ENCODE data around the gene CLDN15.
"Not testable (repeated sequence)": the region's sequence is repeated elsewhere in the genome, so short reads cannot be mapped to it uniquely, and the experiment has no call there.

The CLDN15 gene, protein sequence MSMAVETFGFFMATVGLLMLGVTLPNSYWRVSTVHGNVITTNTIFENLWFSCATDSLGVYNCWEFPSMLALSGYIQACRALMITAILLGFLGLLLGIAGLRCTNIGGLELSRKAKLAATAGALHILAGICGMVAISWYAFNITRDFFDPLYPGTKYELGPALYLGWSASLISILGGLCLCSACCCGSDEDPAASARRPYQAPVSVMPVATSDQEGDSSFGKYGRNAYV

DNA sequence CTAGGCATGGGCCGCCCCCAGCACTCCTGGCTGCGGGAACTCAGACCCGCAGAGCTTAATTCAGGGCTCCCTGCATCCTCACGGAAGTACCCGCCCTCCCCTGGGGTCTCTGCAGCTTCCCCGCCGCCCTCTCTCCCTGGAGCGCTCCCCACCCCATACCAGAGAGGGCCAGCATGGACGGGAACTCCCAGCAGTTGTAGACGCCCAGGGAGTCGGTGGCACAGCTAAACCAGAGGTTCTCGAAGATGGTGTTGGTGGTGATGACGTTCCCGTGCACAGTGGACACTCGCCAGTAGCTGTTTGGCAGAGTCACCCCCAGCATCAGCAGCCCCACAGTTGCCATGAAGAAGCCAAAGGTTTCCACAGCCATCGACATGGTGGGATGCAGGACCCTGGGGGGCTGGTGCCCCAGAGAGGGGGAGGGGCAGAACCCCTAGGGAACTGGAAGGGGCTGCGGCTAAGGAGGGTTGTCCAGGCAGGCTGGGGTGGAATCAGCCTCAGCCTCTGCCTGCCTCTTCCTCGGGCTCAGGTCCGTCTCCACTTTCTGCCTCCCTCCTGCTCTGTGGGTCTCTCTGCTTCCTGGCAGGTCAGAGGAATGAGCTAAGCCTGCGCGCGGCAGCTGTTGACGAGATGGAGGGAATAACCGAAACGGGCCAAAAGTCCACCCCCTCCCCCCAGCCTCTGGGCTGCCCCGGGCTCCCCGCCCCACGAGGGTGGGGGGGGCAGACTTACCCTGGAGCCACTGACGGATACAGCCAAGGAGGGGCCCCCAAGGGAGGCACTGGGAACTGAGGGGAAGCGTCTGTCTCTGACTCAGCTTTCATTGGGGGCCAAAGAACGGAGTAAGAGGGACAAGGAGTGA is at the start of gene CLDN15:
Gene CLDN15 (minus strand): TSS at position 597 of the 862 bp plus-strand sequence. CDS start 221 bp downstream, at position 376.
- no peak for DNase-seq

DNA sequence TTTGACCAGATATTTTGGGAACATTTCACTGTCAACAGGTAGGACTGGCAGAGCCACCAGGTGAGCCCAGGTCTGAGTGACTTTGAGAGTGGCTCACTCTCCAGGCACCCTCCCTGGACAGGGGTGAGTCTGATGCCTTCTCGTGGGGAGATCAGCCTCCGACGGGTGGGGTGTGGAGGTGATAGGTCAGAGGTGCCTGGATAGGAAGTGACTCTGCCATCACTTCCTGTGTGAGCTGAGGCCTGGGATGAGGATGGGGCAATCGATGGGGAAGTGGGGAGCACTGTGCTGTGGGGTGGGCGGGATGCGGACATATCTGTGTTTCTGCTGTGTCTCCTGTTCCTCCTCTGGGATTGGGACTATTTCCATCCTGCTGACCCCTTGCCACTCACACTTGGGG is 49.4 kb upstream of the CLDN15 start:
- no peak for DNase-seq

DNA sequence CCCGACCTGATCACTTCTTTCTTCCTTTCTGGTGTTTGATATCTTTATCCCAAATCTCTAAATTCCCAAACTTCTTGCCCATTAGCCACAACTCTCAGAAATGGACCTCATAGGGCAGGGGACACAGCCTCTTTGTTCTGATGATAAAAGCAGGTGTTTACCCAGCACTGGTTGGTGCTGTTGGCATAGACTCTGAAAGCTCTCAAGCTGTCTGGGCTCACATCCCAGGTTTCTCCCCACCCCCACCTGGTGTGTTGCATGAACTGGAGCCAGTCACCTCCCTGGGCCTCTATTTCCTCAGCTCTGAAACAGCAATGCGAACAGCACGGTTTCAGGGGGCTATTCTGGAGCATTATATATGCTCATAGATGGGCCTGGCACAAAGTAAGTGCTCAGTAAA is 48.3 kb upstream of the CLDN15 start:
- not testable (repeated sequence) for DNase-seq

DNA sequence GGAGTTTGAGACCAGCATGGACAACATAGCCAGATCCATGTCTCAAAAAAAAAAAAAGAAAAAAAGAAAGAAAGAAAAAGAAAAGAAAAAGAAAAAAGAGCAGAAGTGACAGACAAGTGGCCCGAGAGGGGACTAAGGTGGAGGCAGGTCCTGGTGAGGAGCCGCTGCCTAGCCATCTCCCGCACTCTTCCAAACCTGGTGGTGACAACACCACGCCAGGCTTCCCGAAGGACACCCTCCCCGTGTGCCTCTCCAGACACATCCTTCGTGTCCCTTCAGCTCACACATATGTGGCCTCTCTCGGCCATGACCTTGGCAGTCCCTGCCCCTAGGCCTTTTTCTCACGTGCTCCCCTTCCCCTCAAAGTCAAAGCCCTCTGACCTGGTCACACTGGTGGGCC is 47.6 kb upstream of the CLDN15 start:
- no peak for DNase-seq

DNA sequence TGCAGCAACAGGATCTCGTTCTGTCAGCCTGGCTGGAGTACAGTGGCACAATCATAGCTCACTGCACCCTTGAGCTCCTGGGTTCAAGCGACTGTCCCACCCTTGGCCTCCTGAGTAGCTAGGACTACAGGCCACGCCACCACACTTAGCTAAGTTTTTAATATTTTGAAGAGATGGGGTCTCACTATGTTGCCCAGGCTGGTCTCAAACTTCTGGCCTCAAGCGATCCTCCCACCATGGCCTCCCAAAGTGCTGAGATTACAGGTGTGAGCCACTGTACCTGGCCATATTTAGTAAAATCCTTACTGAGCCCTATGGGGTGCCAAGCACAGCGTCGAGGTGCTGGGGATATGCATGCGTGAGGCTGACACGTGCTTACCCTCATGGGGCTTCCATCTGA is 43.3 kb upstream of the CLDN15 start:
- DNase-seq, result not testable (repeated sequence)

DNA sequence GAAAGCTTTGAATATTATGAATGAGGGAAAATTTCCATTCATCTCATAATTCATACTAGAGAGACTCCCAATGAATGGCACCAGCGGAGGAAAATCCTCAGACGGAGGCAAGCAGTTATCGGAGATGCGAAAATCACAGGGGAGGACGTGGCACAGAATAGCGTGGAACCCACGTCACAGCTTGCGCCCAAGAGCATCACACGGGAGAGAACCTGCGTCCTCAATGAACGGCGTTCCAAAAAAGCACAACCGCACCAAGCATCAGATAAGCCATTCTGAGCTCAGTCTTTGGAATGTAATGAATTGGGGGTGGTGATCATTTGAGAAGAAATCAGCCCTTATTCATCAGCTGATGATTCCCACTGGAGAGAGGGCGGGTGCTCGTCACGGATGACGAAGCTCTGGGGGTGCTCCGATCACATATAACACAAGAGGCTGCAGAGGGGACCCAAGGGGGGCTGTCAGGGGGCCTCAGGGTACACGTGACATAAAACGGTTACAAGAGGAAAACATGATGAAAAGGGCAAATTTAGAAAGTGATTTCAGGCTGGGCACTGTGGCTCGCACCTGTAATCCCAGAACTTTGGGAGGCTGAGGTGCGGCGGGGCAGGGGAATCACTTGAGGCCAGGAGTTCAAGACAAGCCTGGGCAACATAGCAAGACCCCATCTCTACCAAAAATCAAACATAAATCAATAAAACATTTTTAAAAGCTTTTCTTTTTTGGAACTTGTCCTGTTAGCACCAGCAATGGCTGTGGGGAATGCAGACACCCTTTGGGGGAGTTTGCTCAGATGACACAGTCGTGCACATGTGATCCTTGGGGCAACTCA is 41.1 kb upstream of the CLDN15 start:
- DNase-seq, result no peak

DNA sequence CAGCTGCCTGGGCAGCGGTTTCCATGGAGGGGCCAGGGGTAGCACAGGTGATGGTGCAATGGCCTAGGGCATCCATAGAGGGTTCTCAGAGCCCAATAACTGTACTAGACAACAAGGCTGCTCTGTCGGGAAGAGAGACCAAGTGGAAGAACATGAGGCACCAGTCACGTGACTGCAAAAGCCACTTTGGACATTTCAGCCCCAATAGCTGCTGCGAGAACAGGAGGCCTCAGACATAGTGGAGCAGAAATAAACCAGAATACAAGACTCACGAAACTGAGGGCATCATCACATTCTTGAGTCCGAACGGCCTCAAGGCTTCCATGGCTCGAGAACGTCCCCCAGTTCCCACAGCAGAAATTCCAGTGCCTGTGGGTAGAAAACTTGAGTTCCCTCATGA is 39.6 kb upstream of the CLDN15 start:
- DNase-seq, result no peak

DNA sequence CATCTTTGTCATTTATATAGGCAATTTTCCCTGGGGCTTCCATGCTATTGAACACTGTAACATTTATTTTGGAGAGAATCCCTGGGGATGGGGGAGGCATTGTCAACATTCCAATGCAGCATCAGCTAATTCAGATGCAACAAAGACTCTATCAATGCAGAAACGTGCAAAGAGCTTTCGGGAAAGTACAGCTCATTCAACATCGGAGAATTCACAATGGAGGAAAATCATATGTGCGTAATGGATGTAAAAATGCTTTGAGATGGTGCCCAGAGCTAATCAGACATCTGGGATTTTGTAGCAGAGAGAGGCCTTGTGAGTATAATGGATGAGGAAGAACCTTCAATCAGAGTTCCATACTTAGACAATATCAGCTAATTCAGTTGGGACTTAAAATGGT is 35.6 kb upstream of the CLDN15 start:
- DNase-seq, result no peak

DNA sequence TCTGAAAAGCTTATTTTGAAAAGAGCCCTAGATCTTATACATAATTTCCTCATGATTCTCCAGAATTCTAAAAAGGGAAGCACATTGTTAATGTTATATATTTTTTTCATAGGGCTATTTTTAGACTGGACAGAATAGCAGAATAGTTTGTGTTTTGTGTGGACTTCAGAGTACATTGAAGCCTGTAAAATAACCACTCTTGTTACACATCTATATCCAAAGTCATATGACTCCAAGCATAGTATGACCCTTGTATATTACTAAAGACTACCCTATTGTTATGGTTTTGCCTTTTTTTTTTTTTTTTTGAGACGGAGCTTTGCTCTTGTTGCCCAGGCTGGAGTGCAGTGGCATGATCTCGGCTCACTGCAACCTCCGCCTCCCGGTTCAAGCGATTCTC is 33.4 kb upstream of the CLDN15 start:
- no peak for DNase-seq

DNA sequence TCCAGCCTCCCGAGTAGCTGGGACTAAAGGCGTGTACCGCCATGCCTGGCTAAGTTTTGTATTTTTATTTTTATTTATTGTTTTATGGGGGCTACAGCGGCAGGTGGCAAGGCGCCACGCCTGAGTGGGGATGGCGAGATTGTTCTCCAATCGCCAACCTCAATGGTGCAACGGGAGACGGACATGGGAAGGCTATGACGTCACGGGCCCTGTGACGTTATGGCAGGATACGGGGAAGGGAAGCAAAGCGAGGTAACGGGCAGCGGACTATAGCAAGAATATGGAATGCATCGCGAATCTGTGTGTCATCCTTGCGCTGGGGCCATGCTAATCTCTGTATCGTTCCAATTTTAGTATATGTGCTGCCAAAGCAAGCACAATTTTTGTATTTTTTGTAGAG is 32.1 kb upstream of the CLDN15 start:
- DNase-seq, result no peak

DNA sequence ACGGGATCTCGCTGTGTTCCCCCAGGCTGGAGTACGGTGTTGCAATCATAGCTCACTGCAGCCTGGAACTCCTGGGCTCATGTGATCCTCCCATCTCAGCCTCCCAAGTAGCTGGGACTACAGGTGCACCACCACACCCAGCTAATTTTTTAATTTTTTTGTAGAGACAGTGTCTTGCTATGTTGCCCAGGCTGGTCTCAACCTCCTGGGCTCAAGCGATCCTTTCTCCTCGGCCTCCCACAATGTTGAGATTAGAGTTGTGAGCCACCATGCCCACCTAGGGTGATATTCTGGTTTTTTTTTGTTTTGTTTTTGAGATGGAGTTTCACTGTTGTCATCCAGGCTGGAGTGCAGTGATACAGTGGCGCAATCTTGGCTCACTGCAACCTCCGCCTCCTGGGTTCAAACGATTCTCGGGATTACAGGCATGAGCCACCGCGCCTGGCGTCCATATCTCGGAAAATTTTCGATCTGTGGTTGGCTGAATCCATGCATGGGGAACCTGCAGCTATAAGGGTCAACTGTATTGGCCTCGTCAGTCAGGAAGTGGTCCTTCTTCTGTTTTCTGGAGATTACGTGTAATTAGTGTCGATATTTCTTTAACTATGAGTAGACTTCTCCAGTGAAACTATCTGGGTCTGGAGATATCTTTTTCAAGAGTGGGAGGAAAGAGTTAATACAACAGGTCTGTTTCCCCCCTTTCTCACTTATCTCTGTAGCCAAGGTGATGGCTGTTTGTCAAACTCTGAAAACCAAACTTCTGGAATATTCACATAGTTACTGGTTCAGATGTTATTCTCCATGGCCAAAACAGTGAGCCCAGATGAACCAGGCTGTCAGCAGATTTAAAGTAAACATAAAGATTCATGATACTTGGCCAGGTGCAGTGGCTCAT is 28.3 kb upstream of the CLDN15 start:
- no peak for DNase-seq

DNA sequence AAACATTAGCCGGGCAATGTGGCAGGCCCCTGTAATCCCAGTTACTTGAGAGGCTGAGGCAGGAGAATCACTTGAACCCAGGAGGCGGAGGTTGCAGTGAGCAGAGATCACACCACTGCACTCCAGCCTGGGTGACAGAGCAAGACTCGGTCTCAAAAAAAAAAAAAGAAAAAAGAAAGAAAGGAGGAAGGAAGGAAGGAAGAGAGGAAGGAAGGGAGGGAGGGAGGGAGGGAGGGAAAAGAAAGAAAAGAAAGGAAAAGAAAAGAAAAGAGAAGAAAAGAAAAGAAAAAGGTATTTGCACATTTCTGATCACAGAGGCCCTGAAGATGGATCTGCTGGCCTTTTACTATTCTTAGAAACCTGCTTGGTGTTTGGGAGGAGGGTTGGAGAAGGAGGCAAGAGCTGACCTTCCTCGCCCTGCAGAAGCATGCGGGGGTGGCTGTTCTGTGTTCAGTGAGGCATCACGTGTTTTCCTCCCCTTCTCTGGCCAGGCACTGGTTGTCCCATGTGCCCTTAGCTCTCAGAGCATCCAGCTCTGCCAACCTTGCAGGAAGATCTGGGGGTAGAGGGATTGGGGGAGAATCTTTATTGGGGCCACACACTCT is 26.6 kb upstream of the CLDN15 start:
- DNase-seq, result not testable (repeated sequence)

DNA sequence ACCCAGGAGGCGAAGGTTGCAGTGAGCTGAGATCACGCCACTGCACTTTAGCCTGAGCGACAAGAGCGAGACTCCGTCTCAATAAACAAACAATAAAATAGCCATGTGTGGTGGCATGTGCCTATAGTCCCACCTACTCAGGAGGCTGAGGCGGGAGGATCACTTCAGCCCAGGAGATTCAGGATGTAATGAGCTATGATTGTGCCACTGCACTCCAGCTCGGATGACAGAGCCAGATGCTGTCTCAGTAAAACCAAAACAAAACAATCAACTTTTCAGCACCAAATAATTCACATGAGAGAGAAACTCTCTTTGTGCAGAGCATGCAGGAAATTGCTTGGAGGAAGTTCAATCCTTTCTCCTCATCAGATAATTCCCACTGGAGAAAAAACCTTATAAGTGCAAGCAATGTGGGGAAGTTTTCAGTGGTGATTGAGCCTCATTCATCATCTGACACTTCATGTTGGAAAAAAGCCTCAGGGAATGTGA is 20.7 kb upstream of the CLDN15 start:
- no peak for DNase-seq

DNA sequence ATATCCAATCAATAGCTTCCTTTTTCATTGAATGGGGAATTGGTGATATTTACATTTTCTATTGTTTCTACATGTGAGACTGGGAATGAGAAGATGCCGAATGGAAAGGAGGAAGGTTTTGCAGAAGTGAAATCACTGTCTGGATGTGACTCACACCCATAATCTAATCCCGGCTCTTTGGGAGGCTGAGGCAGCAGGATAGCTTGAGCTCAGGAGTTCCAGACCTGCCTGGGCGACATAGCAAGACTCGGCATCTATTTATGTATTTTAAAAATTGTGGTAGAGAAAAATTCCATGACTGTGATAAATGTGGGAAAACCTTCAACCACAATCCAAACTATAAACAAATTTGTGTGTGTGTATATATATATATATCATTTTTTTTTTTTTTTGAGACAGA is 18.2 kb upstream of the CLDN15 start:
- DNase-seq, result no peak

DNA sequence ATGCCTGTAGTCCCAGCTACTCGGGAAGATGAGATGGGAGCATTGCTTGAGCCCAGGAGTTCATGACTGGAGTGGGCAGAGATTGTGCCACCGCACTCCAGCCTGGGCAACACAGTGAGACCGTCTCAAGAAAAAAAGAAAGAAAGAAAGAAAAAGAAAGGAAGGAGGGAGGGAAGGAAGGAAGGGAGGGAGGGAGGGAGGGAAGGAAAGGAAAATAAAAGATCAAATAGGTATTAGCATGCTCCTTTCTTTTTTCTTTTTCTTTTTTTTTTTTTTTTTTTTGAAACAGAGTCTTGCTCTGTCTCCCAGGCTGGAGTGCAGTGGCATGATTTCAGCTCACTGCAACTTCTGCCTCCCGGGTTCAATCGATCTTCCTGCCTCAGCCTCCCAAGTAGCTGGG is 15.6 kb upstream of the CLDN15 start:
- DNase-seq, result not testable (repeated sequence)

DNA sequence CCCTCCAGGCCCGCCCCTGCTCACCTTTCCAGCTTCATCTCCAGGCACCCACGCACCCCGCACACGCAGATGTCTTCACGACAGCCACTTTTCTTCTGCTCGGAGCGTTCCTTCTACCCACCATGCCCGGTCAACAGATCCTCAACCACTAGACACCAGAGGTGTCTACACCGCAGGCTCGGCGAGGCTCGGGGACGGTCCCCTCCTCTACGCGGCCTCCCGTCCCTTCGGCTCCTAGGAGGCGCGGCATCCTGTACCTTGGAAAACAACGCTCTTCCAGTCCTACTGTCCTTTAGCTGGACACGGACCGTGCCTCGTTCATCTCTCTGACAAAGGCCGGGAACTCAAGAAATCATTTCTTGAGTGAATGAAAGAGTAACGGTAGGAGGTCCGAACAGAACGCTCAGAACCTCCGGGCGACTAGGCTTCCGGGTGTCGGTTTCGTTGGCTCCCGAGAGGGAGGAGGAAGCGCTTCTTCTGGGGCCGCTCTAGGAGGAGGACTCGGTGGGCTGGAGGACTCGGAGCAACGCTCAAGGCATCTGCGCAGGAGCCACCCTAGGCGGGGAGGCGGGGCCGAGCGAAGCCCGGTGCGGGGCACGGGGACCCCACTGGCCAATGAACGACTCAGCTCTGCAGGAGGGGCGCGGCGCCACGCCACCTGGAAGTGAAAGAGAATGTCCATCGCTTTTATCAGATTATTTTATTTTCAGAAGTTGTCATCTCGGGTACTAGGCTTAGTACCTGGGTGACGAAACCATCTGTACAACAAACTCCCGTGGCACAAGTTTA is 14.5 kb upstream of the CLDN15 start:
- DNase-seq, result peak; percentile 84

DNA sequence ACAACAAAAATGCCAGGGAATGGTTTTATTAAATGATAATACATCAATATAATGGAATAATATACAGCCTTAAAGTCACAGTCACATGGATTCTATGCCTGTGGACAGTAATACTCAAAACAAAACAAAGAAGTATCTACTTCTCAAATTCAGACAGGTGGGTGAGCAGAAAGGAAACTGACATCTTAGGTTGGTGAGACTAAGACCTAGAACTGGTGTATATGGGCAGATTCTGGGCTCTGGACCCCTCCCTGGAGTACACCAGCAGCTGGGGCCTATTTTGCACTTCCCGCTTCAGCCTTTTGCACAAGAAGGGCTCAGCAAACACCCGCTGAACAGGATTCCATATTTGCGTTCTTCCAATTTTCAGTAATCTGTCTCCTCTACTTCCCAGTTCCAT is 12.7 kb upstream of the CLDN15 start:
- DNase-seq, result no peak

DNA sequence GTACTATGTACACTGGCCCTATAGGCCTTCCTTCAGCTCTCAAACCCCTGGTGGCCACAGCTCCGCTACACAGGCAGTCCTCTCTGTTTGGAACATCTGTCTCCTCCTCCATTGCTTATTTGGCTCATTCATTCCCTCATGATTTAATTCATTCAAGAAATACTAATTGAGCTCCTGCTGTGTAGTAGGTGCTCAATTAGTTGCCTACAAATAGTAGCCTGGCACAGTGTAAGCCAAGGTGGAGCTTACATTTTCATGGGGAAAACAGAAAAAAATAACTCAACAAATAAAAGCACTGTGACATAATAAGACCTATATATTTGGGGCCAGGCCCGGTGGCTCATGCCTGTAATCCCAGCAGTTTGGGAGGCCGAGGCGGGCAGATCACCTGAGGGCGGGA is 10.7 kb upstream of the CLDN15 start:
- no peak for DNase-seq

DNA sequence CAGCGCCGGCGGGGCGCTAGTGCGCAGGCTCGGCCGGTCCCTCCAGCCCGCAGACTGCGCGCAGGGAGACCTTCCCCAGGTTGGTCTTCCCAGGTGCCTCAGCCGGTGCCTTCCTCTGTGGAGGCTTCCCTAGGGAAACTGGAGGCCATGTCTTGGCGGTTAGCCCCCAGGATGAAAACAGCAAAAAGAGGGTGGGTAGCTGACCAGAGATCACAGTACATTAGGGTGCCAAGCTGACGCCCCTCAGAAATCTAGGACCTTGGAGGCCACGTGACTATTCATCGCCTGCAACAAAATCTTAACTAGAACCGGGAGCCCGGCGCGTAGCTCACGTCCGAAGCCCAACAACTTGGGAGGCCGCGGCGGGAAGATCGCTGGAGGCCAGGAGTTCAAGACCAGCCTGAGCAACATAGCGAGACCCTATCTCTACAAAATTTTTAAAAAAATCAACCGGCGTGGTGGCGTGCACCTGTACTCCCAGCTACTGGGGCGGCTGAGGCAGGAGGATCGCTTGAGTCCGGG is 7.6 kb upstream of the CLDN15 start:
- DNase-seq, result peak; percentile 76

DNA sequence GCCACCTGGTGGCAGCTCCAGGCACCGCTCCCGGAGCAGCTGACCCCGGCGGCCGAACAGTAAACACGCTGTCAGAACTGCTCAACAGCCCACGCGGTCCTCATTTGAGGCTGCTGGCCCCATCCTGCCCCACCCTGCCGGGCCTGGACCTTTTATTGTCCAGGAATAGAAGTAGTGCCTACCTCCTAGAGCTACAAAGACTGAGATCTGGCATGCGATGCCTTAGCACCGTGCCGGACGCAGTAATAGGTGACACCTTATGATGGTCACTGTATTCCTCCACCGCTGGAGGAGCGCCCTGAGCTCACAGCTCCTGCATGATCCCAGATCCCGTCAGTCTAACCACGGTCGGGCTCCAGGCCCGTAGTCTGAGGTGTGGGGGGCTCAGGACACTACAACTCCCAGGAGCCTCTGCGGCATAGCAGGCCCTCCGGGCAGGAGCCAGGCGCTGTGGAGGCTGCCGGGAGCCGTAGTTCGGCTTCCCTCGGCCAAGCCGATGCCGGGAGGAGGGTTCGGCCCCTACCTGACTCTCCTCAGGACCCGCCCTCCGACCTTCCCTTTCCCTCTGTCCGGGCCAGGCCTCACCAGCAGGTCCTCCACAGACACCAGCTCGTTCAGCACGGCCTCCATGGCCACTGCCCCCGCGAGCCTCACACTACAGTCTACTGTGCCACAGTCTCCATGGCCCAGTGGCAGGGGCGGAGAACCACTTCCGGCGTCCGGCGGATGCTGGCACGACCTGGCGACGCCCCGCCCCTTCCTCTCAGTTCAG is 7.0 kb upstream of the CLDN15 start, which contains the start of gene FIS1:
Gene FIS1 (minus strand): TSS at position 707 of the 772 bp plus-strand sequence. CDS start 77 bp downstream, at position 630.
- DNase-seq, result peak; percentile 75

Data from 8988T (cell line).